Tibial nerve (tissue), 3 donors: ENCODE results near the gene TRMT112.

ENCODE experiments used
- CTCF ChIP-seq, 5 experiments: fragments of 200-600 bp in 3 of 5; fragments of 450-650 bp in 2 of 5; sonication (generic) in 3 of 5; IDR thresholded peaks; one replicate each; pipeline ENCODE4 v1.5.1; 2016 to 2019; ENCODE audit warnings: antibody characterized with exemption in 5 of 5, mild to moderate bottlenecking in 3 of 5, moderate library complexity in 2 of 5
- POLR2A ChIP-seq, 2 donors: fragments of 450-650 bp; IDR thresholded peaks; one replicate each; pipeline ENCODE4 v1.6.1; 2017; ENCODE audit warnings: antibody characterized with exemption in 2 of 2, mild to moderate bottlenecking in 2 of 2, moderate library complexity in 2 of 2

GRCh38 chr11:64292460-64293254, 24.7 kb downstream of the TRMT112 start:
- no peak for TF ChIP-seq POLR2A (IDR thresholded peaks at IDR 0.05)
- no peak for TF ChIP-seq CTCF (IDR thresholded peaks at IDR 0.05)
